ENCODE measurements around the gene ZBTB25. TPM values are rescaled to one million over a fixed set of nuclear protein-coding genes. Genes with fewer than 3 reads are reported as not detected.
A peak's percentile ranks its signal among the peaks of the same experiment; 100 is the strongest.

The ZBTB25 gene
- total RNA-seq, 2 experiments from 2014 or later, result 56.8 to 58.1 TPM

DNA sequence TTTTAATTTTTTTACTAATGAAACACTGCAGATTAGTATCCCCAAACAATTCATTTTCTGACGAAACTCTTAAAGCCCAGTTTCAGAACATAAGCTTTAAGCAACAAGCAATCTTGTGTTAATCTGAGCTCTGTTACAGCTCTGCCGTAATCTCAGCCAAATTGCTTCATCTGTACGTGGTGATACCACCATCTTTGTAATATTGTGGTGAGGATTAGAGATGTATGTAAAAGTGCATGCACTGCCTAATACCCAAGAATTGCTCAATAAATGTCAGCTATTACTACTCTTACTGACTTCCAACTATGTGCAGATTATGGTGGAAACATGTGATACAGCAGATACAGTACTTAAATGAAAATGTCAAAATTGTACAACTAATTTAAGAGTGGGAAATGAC is 36.5 kb downstream of the ZBTB25 start:
- peaks cover 4% of the 10 kb centered on the region for H3K36me3 ChIP-seq (ENCODE audit: insufficient read depth, low read length)
- H3K27ac ChIP-seq (ENCODE audit: low read depth in 1 of 2, low read length in 2 of 2), result no peak overlapping the region
- Mint-ChIP-seq H3K36me3 (ENCODE audit: low read depth) (peaks cover 5% of the 10 kb centered on the region), H3K4me3 (peak overlapping the region; percentile 57), H3K27me3 (no peaks in the 10 kb centered on the region), H3K9me3 (no peaks in the 10 kb centered on the region), H3K27ac (no peak overlapping the region), H3K4me1 (ENCODE audit: low read depth) (peaks cover 59% of the 10 kb centered on the region)
- H3K4me1 ChIP-seq (ENCODE audit: insufficient read depth, low read length), result peaks cover 12% of the 10 kb centered on the region
- H3K9me3 ChIP-seq (ENCODE audit: control insufficient read depth in 1 of 2, insufficient read depth in 1 of 2, low read length in 2 of 2), result no peaks in the 10 kb centered on the region
- no peaks in the 10 kb centered on the region for H3K27me3 ChIP-seq (ENCODE audit: control insufficient read depth in 1 of 2, insufficient read depth in 2 of 2, low read length in 2 of 2)
- DNase-seq, result no peak
- ChIA-PET POLR2A (interaction anchor here (2.9 kb wide), 1 partner anchor 35 kb away, joined by 16 read pairs; no protein-coding TSS in a partner anchor), CTCF (interaction anchor here (1.0 to 1.4 kb wide), 3 partner anchors 37 to 73 kb away, joined by 3 to 4 read pairs (median 4); partner anchors contain the start of gene HSPA2)
- TF ChIP-seq, protein P1, sequence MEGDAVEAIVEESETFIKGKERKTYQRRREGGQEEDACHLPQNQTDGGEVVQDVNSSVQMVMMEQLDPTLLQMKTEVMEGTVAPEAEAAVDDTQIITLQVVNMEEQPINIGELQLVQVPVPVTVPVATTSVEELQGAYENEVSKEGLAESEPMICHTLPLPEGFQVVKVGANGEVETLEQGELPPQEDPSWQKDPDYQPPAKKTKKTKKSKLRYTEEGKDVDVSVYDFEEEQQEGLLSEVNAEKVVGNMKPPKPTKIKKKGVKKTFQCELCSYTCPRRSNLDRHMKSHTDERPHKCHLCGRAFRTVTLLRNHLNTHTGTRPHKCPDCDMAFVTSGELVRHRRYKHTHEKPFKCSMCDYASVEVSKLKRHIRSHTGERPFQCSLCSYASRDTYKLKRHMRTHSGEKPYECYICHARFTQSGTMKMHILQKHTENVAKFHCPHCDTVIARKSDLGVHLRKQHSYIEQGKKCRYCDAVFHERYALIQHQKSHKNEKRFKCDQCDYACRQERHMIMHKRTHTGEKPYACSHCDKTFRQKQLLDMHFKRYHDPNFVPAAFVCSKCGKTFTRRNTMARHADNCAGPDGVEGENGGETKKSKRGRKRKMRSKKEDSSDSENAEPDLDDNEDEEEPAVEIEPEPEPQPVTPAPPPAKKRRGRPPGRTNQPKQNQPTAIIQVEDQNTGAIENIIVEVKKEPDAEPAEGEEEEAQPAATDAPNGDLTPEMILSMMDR (IDR thresholded peaks at IDR 0.05), result no peak
- no peak for ATAC-seq (ENCODE audit: poor library complexity)
- intact Hi-C loops (cut with DNase I, micrococcal nuclease), result no loop called here
- H3K4me3 ChIP-seq (ENCODE audit: low read length), result no peak overlapping the region

DNA sequence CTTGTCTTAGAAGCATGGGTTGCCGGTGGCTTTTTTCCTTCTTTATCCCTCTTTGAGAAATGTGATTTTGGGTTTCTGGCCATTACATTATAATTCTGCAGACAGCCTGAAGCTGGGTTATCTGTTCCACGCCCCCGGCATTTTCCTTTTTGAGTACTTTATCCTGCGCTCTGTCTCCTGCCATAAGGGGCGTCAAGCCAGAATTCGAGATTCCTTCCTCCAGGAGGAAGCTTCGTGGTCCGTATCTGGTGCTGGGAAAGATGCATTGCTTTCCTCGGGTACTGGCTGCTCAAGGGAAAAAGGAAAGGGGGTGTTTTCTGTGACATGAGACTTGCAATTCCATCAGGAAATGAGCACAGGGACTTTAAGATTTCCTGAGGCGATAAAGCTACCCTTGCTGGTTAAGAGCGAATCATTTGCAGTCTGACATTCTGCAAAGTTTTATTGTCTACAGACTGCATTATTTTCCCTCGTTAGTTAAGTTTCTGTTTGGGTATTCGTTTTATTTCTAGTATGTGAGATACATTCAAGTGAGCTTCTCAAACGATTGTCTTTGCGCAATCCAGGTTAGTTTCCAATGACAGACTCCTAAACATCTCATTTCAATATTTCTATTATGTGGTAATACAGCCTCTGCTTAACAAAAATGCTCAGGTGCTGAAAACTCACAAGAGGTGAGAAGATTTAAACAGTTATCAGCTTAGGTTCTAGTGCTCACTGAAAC is 37.6 kb downstream of the ZBTB25 start:
- Histone ChIP-seq H3K4me1 (ENCODE audit: insufficient read depth, low read length) (peaks cover 12% of the 10 kb centered on the region), H3K27ac (ENCODE audit: low read depth in 1 of 2, low read length in 2 of 2) (no peak overlapping the region), H3K4me3 (ENCODE audit: low read length) (peak overlapping the region; percentile 70), H3K27me3 (ENCODE audit: control insufficient read depth in 1 of 2, insufficient read depth in 2 of 2, low read length in 2 of 2) (no peaks in the 10 kb centered on the region), H3K9me3 (ENCODE audit: control insufficient read depth in 1 of 2, insufficient read depth in 1 of 2, low read length in 2 of 2) (no peaks in the 10 kb centered on the region), H3K36me3 (ENCODE audit: insufficient read depth, low read length) (peaks cover 2% of the 10 kb centered on the region)
- Mint-ChIP-seq H3K9me3 (no peaks in the 10 kb centered on the region), H3K27me3 (no peaks in the 10 kb centered on the region), H3K36me3 (ENCODE audit: low read depth) (peaks cover 2% of the 10 kb centered on the region), H3K4me3 (peak overlapping the region; percentile 92), H3K4me1 (ENCODE audit: low read depth) (peaks cover 50% of the 10 kb centered on the region), H3K27ac (peak overlapping the region; percentile 43)
- DNase-seq, result peak in 2 of 14 experiments; percentile 13 to 14
- TF ChIP-seq, protein P1 (IDR thresholded peaks at IDR 0.05), result no peak
- no peak for ATAC-seq (ENCODE audit: poor library complexity)
- intact Hi-C loops (cut with DNase I, micrococcal nuclease), result no loop called here
- ChIA-PET POLR2A (interaction anchor here (0.6 to 2.9 kb wide), 7 partner anchors 10 to 924 kb away, joined by 3 to 16 read pairs (median 5); partner anchors contain the start of genes MTHFD1 and ZBTB1), CTCF (interaction anchor here (0.6 to 1.4 kb wide), 5 partner anchors 10 to 198 kb away, joined by 3 to 4 read pairs (median 3); partner anchors contain the start of gene HSPA2)

DNA sequence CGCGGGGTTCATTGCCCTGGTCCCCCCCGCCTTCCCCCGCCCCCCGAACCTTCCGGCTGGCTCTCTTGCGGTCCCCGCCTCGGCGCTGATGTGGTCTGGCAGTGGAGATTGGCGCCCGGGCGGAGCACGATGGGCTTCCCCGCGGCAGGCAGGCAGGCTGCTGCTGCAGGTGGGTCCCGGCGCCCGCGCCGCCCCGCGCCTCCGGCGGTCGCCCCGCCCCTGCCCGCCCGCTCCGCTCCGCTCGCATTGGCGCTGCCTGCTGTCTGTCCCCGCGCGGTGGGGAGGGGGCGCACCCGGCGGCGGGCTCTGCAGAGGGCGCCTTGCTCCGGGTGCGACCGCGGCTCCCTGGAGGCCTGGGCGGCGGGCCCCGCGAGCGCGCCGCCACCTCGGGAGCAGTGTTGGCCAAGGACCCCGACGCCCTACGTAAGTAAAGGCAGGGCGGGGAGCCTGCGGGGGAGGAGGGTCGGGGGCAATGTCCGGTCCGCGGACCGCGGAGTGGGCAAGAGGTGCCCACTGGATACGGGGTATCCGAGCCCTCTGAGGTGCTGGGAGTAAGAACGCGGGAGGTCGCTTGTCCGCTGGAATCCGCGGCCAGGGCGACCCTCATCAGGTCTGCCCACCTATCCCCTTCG is 38.3 kb downstream of the ZBTB25 start, which contains the start of gene AKAP5:
AKAP5 (plus strand) TSS at position 309 of the 632 bp plus-strand sequence. CDS start 2,896 bp downstream, outside the sequence.
- H3K9me3 ChIP-seq (ENCODE audit: control insufficient read depth in 1 of 2, insufficient read depth in 1 of 2, low read length in 2 of 2), result no peaks in the 10 kb centered on the region
- H3K36me3 ChIP-seq (ENCODE audit: insufficient read depth, low read length), result peaks cover 2% of the 10 kb centered on the region
- H3K4me3 ChIP-seq (ENCODE audit: low read length), result peak within 1 kb of the TSS; percentile 70
- peaks cover 50% of the 10 kb centered on the region for H3K4me1 Mint-ChIP-seq (ENCODE audit: low read depth)
- intact Hi-C loops (cut with DNase I, micrococcal nuclease), result no loop called here
- ATAC-seq (ENCODE audit: poor library complexity) (peak; percentile 95), DNase-seq (peak; percentile 31 to 86 (median 53))
- TF ChIP-seq, protein P1 (IDR thresholded peaks at IDR 0.05), result no peak
- ChIA-PET CTCF (interaction anchor here (0.6 to 1.0 kb wide), 3 partner anchors 9 to 197 kb away, joined by 3 read pairs; no protein-coding TSS in a partner anchor), POLR2A (interaction anchor here (1.1 to 2.9 kb wide), 8 partner anchors 11 to 77 kb away, joined by 3 to 16 read pairs (median 5); partner anchors contain the start of genes MTHFD1 and ZBTB1)
- H3K4me3 Mint-ChIP-seq, result peak within 1 kb of the TSS; percentile 93
- H3K27ac ChIP-seq (ENCODE audit: low read depth in 1 of 2, low read length in 2 of 2), result no peak within 1 kb of the TSS
- H3K27me3 Mint-ChIP-seq, result no peaks in the 10 kb centered on the region
- H3K27me3 ChIP-seq (ENCODE audit: control insufficient read depth in 1 of 2, insufficient read depth in 2 of 2, low read length in 2 of 2), result no peaks in the 10 kb centered on the region
- peak within 1 kb of the TSS; percentile 64 for H3K27ac Mint-ChIP-seq
- H3K9me3 Mint-ChIP-seq, result no peaks in the 10 kb centered on the region
- peaks cover 3% of the 10 kb centered on the region for H3K36me3 Mint-ChIP-seq (ENCODE audit: low read depth)
- peaks cover 12% of the 10 kb centered on the region for H3K4me1 ChIP-seq (ENCODE audit: insufficient read depth, low read length)

All from CD4-positive, alpha-beta T cell (primary cell).